ENCODE measurements around the gene SND1.

DNA sequence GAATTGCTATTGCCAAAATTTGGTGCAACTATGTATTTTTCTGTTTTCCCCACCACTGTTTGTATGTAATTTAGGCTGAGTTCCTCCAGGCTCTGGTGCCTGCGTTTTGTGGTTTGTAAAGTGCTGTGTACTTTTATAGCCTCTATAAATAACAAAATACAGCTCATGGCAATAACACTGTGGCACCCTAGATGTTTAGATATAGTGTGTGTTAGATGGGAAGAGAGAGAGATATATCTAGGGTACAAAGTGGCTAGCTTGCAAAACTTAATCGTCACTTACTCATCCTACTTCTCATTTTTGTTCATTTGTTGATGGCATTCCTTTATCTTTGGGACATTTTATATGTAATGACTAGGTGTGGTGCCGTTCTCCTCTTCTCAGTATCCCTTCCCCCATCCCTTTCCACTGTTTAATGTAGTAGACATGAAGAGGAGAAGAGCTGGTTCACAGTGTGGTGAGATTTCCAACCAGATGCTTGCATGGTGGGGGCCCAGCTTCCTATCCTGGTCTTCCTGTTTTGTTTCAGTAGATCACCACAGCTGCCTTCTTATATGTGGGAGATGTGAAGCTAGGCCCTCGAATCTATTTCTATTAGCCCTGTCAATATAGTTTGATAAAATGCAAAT lies 115.0 kb downstream of the SND1 start:
- TF ChIP-seq, protein P1, sequence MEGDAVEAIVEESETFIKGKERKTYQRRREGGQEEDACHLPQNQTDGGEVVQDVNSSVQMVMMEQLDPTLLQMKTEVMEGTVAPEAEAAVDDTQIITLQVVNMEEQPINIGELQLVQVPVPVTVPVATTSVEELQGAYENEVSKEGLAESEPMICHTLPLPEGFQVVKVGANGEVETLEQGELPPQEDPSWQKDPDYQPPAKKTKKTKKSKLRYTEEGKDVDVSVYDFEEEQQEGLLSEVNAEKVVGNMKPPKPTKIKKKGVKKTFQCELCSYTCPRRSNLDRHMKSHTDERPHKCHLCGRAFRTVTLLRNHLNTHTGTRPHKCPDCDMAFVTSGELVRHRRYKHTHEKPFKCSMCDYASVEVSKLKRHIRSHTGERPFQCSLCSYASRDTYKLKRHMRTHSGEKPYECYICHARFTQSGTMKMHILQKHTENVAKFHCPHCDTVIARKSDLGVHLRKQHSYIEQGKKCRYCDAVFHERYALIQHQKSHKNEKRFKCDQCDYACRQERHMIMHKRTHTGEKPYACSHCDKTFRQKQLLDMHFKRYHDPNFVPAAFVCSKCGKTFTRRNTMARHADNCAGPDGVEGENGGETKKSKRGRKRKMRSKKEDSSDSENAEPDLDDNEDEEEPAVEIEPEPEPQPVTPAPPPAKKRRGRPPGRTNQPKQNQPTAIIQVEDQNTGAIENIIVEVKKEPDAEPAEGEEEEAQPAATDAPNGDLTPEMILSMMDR (tag by site-specific recombination; IDR thresholded peaks at IDR 0.05) = no peak
- TF ChIP-seq TCF7L2 (IDR thresholded peaks at IDR 0.05; ENCODE audit: borderline replicate concordance, low read depth, low read length) (no peak), ZNF426 (tag by site-specific recombination; IDR thresholded peaks at IDR 0.05) (no peak), ZBTB8A (tag by site-specific recombination; IDR thresholded peaks at IDR 0.05) (no peak), ZNF121 (tag by site-specific recombination; IDR thresholded peaks at IDR 0.05) (no peak), ZNF266 (tag by site-specific recombination; IDR thresholded peaks at IDR 0.05; ENCODE audit: low read depth) (no peak), ZFP41 (tag by site-specific recombination; IDR thresholded peaks at IDR 0.05; ENCODE audit: borderline replicate concordance) (no peak), ZNF175 (tag by site-specific recombination; IDR thresholded peaks at IDR 0.05) (no peak), KLF7 (tag by site-specific recombination; IDR thresholded peaks at IDR 0.05; ENCODE audit: borderline replicate concordance) (no peak)
- TF ChIP-seq, protein P2, sequence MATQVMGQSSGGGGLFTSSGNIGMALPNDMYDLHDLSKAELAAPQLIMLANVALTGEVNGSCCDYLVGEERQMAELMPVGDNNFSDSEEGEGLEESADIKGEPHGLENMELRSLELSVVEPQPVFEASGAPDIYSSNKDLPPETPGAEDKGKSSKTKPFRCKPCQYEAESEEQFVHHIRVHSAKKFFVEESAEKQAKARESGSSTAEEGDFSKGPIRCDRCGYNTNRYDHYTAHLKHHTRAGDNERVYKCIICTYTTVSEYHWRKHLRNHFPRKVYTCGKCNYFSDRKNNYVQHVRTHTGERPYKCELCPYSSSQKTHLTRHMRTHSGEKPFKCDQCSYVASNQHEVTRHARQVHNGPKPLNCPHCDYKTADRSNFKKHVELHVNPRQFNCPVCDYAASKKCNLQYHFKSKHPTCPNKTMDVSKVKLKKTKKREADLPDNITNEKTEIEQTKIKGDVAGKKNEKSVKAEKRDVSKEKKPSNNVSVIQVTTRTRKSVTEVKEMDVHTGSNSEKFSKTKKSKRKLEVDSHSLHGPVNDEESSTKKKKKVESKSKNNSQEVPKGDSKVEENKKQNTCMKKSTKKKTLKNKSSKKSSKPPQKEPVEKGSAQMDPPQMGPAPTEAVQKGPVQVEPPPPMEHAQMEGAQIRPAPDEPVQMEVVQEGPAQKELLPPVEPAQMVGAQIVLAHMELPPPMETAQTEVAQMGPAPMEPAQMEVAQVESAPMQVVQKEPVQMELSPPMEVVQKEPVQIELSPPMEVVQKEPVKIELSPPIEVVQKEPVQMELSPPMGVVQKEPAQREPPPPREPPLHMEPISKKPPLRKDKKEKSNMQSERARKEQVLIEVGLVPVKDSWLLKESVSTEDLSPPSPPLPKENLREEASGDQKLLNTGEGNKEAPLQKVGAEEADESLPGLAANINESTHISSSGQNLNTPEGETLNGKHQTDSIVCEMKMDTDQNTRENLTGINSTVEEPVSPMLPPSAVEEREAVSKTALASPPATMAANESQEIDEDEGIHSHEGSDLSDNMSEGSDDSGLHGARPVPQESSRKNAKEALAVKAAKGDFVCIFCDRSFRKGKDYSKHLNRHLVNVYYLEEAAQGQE (tag by site-specific recombination; IDR thresholded peaks at IDR 0.05) = no peak
- TF ChIP-seq, protein P3, sequence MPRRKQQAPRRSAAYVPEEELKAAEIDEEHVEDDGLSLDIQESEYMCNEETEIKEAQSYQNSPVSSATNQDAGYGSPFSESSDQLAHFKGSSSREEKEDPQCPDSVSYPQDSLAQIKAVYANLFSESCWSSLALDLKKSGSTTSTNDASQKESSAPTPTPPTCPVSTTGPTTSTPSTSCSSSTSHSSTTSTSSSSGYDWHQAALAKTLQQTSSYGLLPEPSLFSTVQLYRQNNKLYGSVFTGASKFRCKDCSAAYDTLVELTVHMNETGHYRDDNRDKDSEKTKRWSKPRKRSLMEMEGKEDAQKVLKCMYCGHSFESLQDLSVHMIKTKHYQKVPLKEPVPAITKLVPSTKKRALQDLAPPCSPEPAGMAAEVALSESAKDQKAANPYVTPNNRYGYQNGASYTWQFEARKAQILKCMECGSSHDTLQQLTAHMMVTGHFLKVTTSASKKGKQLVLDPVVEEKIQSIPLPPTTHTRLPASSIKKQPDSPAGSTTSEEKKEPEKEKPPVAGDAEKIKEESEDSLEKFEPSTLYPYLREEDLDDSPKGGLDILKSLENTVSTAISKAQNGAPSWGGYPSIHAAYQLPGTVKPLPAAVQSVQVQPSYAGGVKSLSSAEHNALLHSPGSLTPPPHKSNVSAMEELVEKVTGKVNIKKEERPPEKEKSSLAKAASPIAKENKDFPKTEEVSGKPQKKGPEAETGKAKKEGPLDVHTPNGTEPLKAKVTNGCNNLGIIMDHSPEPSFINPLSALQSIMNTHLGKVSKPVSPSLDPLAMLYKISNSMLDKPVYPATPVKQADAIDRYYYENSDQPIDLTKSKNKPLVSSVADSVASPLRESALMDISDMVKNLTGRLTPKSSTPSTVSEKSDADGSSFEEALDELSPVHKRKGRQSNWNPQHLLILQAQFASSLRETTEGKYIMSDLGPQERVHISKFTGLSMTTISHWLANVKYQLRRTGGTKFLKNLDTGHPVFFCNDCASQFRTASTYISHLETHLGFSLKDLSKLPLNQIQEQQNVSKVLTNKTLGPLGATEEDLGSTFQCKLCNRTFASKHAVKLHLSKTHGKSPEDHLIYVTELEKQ (tag by site-specific recombination; IDR thresholded peaks at IDR 0.05; ENCODE audit: borderline replicate concordance) = no peak
- TF ChIP-seq, protein P4, sequence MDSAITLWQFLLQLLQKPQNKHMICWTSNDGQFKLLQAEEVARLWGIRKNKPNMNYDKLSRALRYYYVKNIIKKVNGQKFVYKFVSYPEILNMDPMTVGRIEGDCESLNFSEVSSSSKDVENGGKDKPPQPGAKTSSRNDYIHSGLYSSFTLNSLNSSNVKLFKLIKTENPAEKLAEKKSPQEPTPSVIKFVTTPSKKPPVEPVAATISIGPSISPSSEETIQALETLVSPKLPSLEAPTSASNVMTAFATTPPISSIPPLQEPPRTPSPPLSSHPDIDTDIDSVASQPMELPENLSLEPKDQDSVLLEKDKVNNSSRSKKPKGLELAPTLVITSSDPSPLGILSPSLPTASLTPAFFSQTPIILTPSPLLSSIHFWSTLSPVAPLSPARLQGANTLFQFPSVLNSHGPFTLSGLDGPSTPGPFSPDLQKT (IDR thresholded peaks at IDR 0.05; ENCODE audit: borderline replicate concordance, low read depth, low read length) = no peak
- TF ChIP-seq, protein P5, sequence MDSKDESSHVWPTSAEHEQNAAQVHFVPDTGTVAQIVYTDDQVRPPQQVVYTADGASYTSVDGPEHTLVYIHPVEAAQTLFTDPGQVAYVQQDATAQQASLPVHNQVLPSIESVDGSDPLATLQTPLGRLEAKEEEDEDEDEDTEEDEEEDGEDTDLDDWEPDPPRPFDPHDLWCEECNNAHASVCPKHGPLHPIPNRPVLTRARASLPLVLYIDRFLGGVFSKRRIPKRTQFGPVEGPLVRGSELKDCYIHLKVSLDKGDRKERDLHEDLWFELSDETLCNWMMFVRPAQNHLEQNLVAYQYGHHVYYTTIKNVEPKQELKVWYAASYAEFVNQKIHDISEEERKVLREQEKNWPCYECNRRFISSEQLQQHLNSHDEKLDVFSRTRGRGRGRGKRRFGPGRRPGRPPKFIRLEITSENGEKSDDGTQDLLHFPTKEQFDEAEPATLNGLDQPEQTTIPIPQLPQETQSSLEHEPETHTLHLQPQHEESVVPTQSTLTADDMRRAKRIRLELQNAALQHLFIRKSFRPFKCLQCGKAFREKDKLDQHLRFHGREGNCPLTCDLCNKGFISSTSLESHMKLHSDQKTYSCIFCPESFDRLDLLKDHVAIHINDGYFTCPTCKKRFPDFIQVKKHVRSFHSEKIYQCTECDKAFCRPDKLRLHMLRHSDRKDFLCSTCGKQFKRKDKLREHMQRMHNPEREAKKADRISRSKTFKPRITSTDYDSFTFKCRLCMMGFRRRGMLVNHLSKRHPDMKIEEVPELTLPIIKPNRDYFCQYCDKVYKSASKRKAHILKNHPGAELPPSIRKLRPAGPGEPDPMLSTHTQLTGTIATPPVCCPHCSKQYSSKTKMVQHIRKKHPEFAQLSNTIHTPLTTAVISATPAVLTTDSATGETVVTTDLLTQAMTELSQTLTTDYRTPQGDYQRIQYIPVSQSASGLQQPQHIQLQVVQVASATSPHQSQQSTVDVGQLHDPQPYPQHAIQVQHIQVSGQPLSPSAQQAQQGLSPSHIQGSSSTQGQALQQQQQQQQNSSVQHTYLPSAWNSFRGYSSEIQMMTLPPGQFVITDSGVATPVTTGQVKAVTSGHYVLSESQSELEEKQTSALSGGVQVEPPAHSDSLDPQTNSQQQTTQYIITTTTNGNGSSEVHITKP (tag by site-specific recombination; IDR thresholded peaks at IDR 0.05) = no peak
- TF ChIP-seq, protein P6, sequence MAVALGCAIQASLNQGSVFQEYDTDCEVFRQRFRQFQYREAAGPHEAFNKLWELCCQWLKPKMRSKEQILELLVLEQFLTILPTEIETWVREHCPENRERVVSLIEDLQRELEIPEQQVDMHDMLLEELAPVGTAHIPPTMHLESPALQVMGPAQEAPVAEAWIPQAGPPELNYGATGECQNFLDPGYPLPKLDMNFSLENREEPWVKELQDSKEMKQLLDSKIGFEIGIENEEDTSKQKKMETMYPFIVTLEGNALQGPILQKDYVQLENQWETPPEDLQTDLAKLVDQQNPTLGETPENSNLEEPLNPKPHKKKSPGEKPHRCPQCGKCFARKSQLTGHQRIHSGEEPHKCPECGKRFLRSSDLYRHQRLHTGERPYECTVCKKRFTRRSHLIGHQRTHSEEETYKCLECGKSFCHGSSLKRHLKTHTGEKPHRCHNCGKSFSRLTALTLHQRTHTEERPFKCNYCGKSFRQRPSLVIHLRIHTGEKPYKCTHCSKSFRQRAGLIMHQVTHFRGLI (tag by site-specific recombination; IDR thresholded peaks at IDR 0.05) = no peak
